Measurements from ENCODE around the gene BPI.

Gene BPI

DNA sequence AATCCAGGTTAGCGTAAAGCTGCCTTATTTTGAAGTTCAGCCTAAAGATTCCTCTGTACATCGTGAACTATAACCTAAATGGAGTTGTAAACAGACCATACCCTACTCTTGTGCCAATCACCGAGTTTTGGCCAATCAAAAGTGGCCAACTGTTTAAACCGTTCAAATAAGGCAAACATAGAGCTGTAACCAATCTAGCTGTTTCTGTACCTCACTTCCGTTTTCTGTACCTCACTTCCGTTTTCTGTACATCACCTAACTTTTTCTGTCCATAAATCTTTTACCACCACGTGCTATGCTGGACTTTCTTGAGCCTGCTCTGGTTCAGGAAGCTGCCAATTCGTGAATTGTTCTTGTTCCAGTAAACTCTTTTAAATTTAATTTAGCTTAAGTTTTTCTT is 82.0 kb downstream of the BPI start:
- peaks cover 4% of the 10 kb centered on the region; the same call in 1 of the 2 replicates for H3K9me3 ChIP-seq
- no peak for DNase-seq (ENCODE audit: low spot score in 2 of 2)
- in situ Hi-C loops (cut with MboI; ENCODE audit: low sequenced_read_pairs), result no loop called here
- 0 out of 2 replicates have a peak, but pooled peaks cover 2% of the 10 kb centered on the region for H3K4me1 ChIP-seq
- no peaks in the 10 kb centered on the region for H3K36me3 ChIP-seq (replicated peaks)
- no peak overlapping the region for H3K4me3 ChIP-seq
- no peaks in the 10 kb centered on the region for H3K27me3 ChIP-seq (ENCODE audit: low read depth)

DNA sequence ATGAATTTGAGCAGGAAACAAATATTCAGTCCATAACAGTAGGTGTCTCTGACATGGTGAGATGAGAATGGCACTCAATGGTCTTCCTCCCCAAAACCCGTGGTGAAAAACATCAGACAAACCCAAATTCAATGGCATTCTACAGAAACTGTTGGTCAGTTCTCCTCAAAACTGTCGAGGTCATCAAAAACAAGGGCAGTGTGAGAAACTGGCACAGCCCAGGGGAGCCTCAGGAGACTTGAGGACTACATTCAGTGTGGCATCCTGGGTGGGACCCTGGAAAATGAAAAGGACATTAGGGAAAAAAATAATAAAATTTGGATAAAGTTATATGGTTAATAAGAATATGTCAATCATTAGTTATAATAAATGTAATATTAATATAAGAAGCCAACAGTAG is 82.9 kb downstream of the BPI start:
- in situ Hi-C loops (cut with MboI; ENCODE audit: low sequenced_read_pairs), result no loop called here
- 0 out of 2 replicates have a peak, but pooled peaks cover 2% of the 10 kb centered on the region for H3K4me1 ChIP-seq
- no peaks in the 10 kb centered on the region for H3K36me3 ChIP-seq (replicated peaks)
- DNase-seq (ENCODE audit: low spot score in 2 of 2), result no peak
- no peaks in the 10 kb centered on the region for H3K27me3 ChIP-seq (ENCODE audit: low read depth)
- no peak overlapping the region for H3K4me3 ChIP-seq
- H3K9me3 ChIP-seq, result peaks cover 4% of the 10 kb centered on the region; the same call in 1 of the 2 replicates
